Dendritic cell treated with granulocyte-macrophage colony-stimulating factor and Interleukin-4, amounts not matched to agents 40 ng/mL and 50 ng/mL, for 4 days (primary cell): ENCODE results near the gene RAPGEF2.
"Not testable (repeated sequence)": the region's sequence is repeated elsewhere in the genome, so short reads cannot be mapped to it uniquely, and the experiment has no call there.

Source experiments
- H3K27ac Mint-ChIP-seq: one replicate; pipeline ENCODE4 v1.8.0; 2022; ENCODE audit warnings: mild to moderate bottlenecking, mixed read lengths
- H3K27me3 Mint-ChIP-seq: one replicate; pipeline ENCODE4 v1.8.0; 2022; ENCODE audit warnings: mild to moderate bottlenecking, mixed read lengths
- H3K36me3 Mint-ChIP-seq: one replicate; pipeline ENCODE4 v1.8.0; 2022; ENCODE audit warnings: low read depth, mixed read lengths
- H3K4me1 Mint-ChIP-seq: one replicate; pipeline ENCODE4 v1.8.0; 2022; ENCODE audit warnings: low read depth, mixed read lengths
- H3K4me3 Mint-ChIP-seq: one replicate; pipeline ENCODE4 v1.8.0; 2022; ENCODE audit warnings: mild to moderate bottlenecking, moderate library complexity, mixed read lengths
- H3K9me3 Mint-ChIP-seq: one replicate; pipeline ENCODE4 v1.8.0; 2022; ENCODE audit warnings: mixed read lengths
- intact Hi-C: fragments of 100-400 bp; cut with micrococcal nuclease; formaldehyde crosslinking; loops from one replicate; pipeline ENCODE4 v1.15.0; 2022

Gene RAPGEF2

GRCh38 chr4:159173886-159174285 lies 71.0 kb downstream of the RAPGEF2 start:
- intact Hi-C loops: loop anchor here (1.0 to 10.0 kb wide), 3 partner anchors 69 to 317 kb away; no protein-coding TSS in a partner anchor
- no peaks in the 10 kb centered on the region for H3K36me3 Mint-ChIP-seq
- H3K27ac Mint-ChIP-seq: peak overlapping the region; percentile 62
- H3K4me1 Mint-ChIP-seq: peaks cover 39% of the 10 kb centered on the region
- no peaks in the 10 kb centered on the region for H3K9me3 Mint-ChIP-seq
- no peaks in the 10 kb centered on the region for H3K27me3 Mint-ChIP-seq
- peak overlapping the region; percentile 45 for H3K4me3 Mint-ChIP-seq

- Mint-ChIP-seq H3K4me1 (peaks cover 47% of the 10 kb centered on the region), H3K27ac (peak overlapping the region; percentile 62), H3K27me3 (no peaks in the 10 kb centered on the region), H3K36me3 (no peaks in the 10 kb centered on the region), H3K9me3 (no peaks in the 10 kb centered on the region), H3K4me3 (no peak overlapping the region)
- intact Hi-C loops: loop anchor here (1.0 to 10.0 kb wide), 4 partner anchors 70 to 444 kb away; no protein-coding TSS in a partner anchor
Measured at GRCh38 chr4:159174645-159175084, 71.8 kb downstream of the RAPGEF2 start.

- H3K4me3 Mint-ChIP-seq: no peak overlapping the region
- no peaks in the 10 kb centered on the region for H3K9me3 Mint-ChIP-seq
- intact Hi-C loops: loop anchor here (1.0 to 10.0 kb wide), 3 partner anchors 71 to 445 kb away; no protein-coding TSS in a partner anchor
- peaks cover 53% of the 10 kb centered on the region for H3K4me1 Mint-ChIP-seq
- H3K27ac Mint-ChIP-seq: peak overlapping the region; percentile 20
- H3K36me3 Mint-ChIP-seq: no peaks in the 10 kb centered on the region
- no peaks in the 10 kb centered on the region for H3K27me3 Mint-ChIP-seq
Measured at GRCh38 chr4:159175085-159175988, 72.5 kb downstream of the RAPGEF2 start.

- Mint-ChIP-seq H3K27ac (peak overlapping the region; percentile 20), H3K4me1 (peaks cover 54% of the 10 kb centered on the region), H3K36me3 (no peaks in the 10 kb centered on the region), H3K9me3 (no peaks in the 10 kb centered on the region), H3K4me3 (no peak overlapping the region), H3K27me3 (no peaks in the 10 kb centered on the region)
- intact Hi-C loops: loop anchor here (1.0 to 10.0 kb wide), 3 partner anchors 71 to 446 kb away; no protein-coding TSS in a partner anchor
Measured at GRCh38 chr4:159175989-159176375, 73.1 kb downstream of the RAPGEF2 start.

GRCh38 chr4:159177265-159178150 lies 74.6 kb downstream of the RAPGEF2 start:
- Mint-ChIP-seq H3K4me1 (peaks cover 47% of the 10 kb centered on the region), H3K27me3 (no peaks in the 10 kb centered on the region), H3K4me3 (no peak overlapping the region)

GRCh38 chr4:159178151-159178546 lies 75.3 kb downstream of the RAPGEF2 start:
- Mint-ChIP-seq H3K9me3 (no peaks in the 10 kb centered on the region), H3K4me3 (peak overlapping the region; percentile 46)

More at GRCh38 chr4:159177265-159178150, 74.6 kb downstream of the RAPGEF2 start:
- Mint-ChIP-seq H3K9me3 (no peaks in the 10 kb centered on the region), H3K27ac (peak overlapping the region; percentile 77), H3K36me3 (no peaks in the 10 kb centered on the region)
- intact Hi-C loops: loop anchor here (2.0 to 10.0 kb wide), 2 partner anchors 283 to 455 kb away; partner anchors contain the start of gene PPID

GRCh38 chr4:159178979-159179969 lies 76.4 kb downstream of the RAPGEF2 start:
- no peaks in the 10 kb centered on the region for H3K9me3 Mint-ChIP-seq
- intact Hi-C loops: loop anchor here (2.0 to 10.0 kb wide), 2 partner anchors 284 to 456 kb away; partner anchors contain the start of gene PPID
- H3K36me3 Mint-ChIP-seq: no peaks in the 10 kb centered on the region
- peak overlapping the region; percentile 77 for H3K27ac Mint-ChIP-seq
- H3K4me1 Mint-ChIP-seq: peaks cover 37% of the 10 kb centered on the region
- H3K27me3 Mint-ChIP-seq: no peaks in the 10 kb centered on the region
- H3K4me3 Mint-ChIP-seq: peak overlapping the region; percentile 62

More at GRCh38 chr4:159178151-159178546, 75.3 kb downstream of the RAPGEF2 start:
- H3K4me1 Mint-ChIP-seq: peaks cover 41% of the 10 kb centered on the region
- no peaks in the 10 kb centered on the region for H3K36me3 Mint-ChIP-seq
- peak overlapping the region; percentile 77 for H3K27ac Mint-ChIP-seq
- H3K27me3 Mint-ChIP-seq: no peaks in the 10 kb centered on the region
- intact Hi-C loops: loop anchor here (2.0 to 10.0 kb wide), 2 partner anchors 283 to 455 kb away; partner anchors contain the start of gene PPID

- H3K36me3 Mint-ChIP-seq, H3K27me3 Mint-ChIP-seq, H3K27ac Mint-ChIP-seq, H3K4me3 Mint-ChIP-seq, intact Hi-C loops, H3K9me3 Mint-ChIP-seq: not testable (repeated sequence)
- H3K4me1 Mint-ChIP-seq: peaks cover 28% of the 10 kb centered on the region
Measured at GRCh38 chr4:159183885-159184605, 81.2 kb downstream of the RAPGEF2 start.

GRCh38 chr4:159185591-159186023 lies 82.7 kb downstream of the RAPGEF2 start:
- H3K27me3 Mint-ChIP-seq: no peaks in the 10 kb centered on the region
- H3K4me3 Mint-ChIP-seq: no peak overlapping the region
- no peaks in the 10 kb centered on the region for H3K36me3 Mint-ChIP-seq
- H3K27ac Mint-ChIP-seq: no peak overlapping the region
- intact Hi-C loops: no loop called here
- no peaks in the 10 kb centered on the region for H3K9me3 Mint-ChIP-seq
- peaks cover 14% of the 10 kb centered on the region for H3K4me1 Mint-ChIP-seq

- Mint-ChIP-seq H3K36me3 (no peaks in the 10 kb centered on the region), H3K4me1 (peaks cover 14% of the 10 kb centered on the region), H3K27me3 (no peaks in the 10 kb centered on the region), H3K4me3 (no peak overlapping the region), H3K27ac (no peak overlapping the region), H3K9me3 (no peaks in the 10 kb centered on the region)
- intact Hi-C loops: no loop called here
Measured at GRCh38 chr4:159188646-159189045, 85.8 kb downstream of the RAPGEF2 start.

- Mint-ChIP-seq H3K27ac (no peak overlapping the region), H3K9me3 (no peaks in the 10 kb centered on the region), H3K4me3 (no peak overlapping the region), H3K27me3 (no peaks in the 10 kb centered on the region), H3K36me3 (peaks cover 13% of the 10 kb centered on the region), H3K4me1 (peaks cover 6% of the 10 kb centered on the region)
- intact Hi-C loops: no loop called here
Measured at GRCh38 chr4:159190651-159191050, 87.8 kb downstream of the RAPGEF2 start.

GRCh38 chr4:159191989-159192388 lies 89.1 kb downstream of the RAPGEF2 start:
- Mint-ChIP-seq H3K36me3 (peaks cover 17% of the 10 kb centered on the region), H3K4me1 (peaks cover 4% of the 10 kb centered on the region), H3K4me3 (no peak overlapping the region), H3K27me3 (no peaks in the 10 kb centered on the region), H3K9me3 (no peaks in the 10 kb centered on the region), H3K27ac (no peak overlapping the region)
- intact Hi-C loops: no loop called here
